GM19351 (cell line): ENCODE measurements around the gene CCND3.
"Not testable (repeated sequence)": the region's sequence is repeated elsewhere in the genome, so short reads cannot be mapped to it uniquely, and the experiment has no call there.

Experiments
- ATAC-seq: cut with Tn5 transposase; IDR thresholded peaks from one replicate; pipeline ENCODE4 v1.9.1; 2021; ENCODE audit warnings: mild to moderate bottlenecking, moderate library complexity; ENCODE audit not compliant: unreplicated experiment

CCND3 gene

GRCh38 chr6:41954668-41955067 lies 13.1 kb upstream of the CCND3 start:
- no peak for ATAC-seq

DNA sequence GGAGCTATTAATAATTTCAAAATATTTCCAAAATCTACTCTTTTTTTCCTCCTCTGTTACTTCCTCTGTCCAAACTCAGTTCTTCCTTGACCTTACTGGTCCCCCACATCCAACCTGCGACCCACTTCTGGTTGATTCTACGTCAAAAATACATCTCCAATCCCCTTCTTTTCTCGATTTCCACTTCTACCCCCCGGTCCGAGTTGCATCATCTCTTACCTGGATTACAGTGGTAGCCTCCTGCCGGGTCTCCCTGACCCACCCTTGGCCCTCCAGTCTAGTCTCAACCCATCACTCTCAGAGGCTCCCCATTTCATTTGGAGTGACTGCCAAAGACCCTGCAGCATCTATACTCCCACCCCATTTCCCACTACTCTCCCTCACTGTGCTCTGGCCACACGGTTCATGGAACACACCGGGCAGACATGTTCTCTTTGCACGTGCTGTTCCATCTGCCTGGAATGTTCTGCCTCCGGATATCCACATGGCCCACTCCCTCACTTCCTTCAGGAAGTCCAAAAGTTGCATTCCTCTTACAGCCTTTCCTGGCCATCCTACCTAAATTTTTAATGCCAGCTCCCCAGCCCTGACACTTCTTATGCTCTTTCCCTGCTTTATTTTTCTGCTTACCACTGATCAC lies 6.1 kb upstream of the CCND3 start:
- no peak for ATAC-seq

- no peak for ATAC-seq
Measured at GRCh38 chr6:41943456-41943855, 1.8 kb upstream of the CCND3 start.

DNA sequence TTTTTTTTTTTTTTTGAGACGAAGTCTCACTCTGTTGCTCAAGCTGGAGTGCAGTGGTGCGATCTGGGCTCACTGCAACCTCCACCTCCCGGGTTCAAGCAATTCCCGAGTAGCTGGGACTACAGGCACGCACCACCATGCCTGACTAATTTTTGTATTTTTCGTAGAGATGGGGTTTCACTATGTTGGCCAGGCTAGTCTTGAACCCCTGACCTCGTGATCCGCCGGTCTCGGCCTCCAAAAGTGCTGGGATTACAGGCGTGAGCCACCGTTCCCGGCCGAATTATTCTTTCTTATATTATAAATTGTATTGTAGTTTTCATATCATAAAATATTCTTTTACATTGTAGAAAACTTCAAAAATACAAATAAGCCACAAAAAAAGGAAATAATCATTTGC lies 1.3 kb upstream of the CCND3 start:
- ATAC-seq = not testable (repeated sequence)

GRCh38 chr6:41942067-41942851 lies 651 bp upstream of the CCND3 start:
- peak; percentile 13 for ATAC-seq

- no peak for ATAC-seq
Measured at GRCh38 chr6:41940759-41941279, 789 bp downstream of the CCND3 start.

DNA sequence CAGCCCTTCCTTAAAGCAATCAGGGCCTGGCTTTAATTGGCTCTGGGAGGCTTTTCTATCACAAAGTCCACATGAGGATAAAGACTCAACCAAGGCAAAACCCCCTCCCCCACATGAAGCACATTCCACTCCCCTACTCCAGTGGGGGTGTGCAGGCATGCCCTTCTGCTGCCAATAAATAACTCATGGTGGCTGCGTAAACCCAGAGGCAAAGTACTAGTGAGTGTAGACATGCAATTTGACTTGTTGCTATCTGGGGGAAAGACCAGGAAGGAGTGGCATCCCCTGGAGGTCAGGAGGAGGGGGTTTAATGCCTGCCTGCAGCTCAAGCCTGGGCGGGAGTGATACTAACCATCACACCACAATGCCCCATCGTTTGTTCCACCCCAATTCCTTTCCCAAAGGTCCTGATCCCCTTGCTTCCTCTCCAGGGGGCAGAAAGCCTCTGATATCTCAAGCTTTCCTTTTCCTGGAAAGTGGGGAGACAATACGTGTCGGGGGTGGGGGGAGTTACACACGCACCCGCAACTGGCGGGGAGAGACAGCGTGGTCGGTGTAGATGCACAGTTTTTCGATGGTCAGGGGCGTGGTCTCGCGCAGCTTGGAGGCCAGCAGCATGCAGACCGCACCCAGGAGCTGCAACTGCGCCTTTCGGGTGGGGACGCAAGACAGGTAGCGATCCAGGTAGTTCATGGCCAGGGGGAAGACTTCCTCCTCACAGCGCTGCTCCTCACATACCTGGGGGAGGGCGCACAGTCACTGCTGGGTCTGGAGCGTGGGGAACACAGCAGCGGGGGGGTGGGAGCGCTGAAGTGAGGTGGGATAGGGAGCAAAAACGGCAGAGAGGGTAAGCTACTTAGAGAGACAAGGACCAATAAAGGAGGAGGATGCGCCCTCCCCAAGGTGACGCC lies 1.5 kb downstream of the CCND3 start:
- no peak for ATAC-seq

DNA sequence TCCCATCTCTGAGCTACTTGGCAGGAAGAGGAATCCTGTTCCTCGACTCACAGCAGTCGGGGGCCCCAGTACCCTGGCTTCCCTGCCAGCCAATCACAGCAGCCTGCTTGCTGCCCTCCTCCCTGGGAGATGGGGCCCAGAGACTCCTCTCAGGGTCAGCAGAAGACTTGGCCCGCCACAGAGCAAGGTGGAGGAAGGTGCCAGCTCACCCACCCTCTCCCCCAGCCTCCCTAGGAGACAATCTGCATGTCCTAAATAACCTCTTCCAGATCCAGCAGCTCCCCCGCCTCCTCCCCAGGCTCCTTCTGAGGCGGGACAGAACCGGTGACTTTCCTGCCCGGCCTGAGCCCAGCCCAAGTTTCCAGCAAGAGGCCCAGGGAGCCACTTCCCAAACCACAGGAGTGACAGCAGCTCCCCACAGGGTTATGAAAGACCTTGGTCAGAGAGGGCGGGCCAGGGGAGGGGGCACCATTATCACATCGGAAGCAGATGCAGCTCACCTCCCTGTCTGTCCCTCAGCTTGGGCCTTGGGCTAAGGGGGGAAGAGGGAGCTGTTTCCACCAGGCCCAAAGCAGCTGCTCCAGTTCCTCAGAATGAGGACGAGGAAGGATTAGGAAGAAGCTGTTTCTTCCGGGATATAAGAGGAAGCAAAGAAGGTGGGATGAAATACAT lies 2.3 kb downstream of the CCND3 start:
- ATAC-seq = no peak

DNA sequence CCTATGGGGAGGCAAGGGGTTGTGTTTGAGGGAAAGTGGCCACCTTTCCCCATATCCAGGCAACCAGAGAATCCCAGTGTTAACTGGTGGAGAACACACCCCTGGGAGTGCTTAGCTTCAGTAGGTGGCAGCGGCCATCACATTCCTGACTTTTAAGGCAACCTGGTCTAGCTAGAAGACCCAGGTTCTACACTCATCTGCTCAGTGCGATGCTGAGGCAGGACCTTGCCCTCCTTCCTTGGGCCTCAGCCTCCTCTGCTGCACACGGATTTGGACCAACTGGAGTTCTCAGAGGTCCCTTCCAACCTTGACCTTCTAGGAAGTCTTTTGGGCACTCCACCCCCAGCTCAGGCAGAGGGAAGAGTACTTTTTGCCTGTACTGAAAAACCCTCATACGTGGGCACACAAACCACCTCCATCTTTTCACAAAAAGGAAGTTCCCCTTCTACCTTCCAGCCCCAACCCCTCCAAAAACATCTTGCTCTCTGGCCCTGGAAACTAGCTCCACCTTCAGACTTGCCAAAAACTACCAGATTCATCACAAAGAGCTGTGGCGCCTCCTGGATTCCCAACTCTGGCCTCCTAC lies 2.9 kb downstream of the CCND3 start:
- no peak for ATAC-seq

DNA sequence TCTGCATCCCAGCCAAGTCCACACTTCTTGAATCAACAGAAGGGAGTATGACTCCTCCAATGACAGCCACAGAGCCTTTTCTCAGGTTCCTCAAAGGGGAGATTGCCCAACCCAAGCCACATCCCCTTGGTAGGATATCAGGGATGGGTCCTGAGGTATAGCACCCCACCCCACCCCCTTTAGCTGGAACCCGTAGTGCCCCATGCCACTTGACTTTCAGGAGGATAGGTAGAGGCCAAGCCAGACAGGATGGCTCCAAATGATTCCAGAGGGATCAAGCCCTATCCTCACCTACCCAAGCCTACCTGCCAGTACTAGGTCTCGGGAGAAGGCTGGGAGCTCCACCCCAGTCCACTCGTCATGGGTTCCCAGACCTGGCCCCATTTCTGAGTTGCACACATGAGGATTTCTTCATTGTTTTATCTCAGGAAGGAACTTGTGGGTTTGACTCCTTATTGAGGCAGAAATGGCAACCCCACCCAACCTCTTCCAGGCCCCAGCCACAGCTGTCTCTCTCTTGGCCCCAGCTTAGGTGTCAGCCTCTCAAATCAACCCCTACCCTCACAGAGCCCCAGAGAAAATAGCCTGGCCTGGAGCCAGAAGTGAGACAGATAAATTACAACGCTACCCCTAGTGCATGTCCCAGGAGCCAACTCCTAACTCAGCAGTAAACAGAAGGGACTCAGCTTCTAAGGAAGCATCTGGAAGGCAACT lies 3.6 kb downstream of the CCND3 start:
- no peak for ATAC-seq

DNA sequence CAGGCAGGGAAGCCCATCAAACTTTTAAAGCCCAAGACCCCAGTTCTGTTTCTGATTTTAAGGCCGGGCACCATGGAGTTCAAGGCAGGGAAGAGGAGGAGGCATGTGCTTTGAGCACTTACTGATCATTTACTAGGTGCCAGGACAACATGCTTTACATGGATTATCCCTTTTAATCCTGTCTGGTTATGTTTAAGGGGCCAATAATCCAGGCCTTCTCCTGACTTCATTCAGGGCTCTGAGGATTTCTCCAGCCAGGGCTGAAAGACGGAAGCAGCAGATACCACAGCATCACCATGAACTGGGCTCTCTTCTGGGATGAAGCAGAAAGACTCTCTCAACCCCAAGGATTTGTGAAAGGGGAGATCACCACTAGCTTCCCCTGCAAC lies 4.1 kb downstream of the CCND3 start:
- ATAC-seq = no peak

- peak; percentile 68 for ATAC-seq
Measured at GRCh38 chr6:41936073-41936837, 5.4 kb downstream of the CCND3 start.

DNA sequence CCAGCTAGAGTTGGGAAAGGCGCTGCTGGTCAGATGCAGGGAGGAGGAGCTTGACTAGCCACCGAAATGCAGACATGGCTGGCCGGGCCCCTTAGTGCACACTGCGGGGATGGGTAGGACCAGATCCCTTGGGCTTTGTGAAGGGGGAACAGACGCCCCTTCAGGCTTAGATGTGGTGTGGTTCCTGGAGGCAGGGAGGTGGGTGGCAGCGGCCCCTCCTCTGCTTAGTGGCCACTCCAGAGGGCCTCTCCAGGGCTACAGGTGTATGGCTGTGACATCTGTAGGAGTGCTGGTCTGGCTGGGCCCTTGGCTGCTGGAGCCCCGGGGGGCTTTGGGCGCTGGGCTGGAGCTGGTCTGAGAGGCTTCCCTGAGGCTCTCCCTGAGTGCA lies 5.9 kb downstream of the CCND3 start:
- ATAC-seq = no peak

- ATAC-seq = no peak
Measured at GRCh38 chr6:41935193-41935574, 6.4 kb downstream of the CCND3 start.

DNA sequence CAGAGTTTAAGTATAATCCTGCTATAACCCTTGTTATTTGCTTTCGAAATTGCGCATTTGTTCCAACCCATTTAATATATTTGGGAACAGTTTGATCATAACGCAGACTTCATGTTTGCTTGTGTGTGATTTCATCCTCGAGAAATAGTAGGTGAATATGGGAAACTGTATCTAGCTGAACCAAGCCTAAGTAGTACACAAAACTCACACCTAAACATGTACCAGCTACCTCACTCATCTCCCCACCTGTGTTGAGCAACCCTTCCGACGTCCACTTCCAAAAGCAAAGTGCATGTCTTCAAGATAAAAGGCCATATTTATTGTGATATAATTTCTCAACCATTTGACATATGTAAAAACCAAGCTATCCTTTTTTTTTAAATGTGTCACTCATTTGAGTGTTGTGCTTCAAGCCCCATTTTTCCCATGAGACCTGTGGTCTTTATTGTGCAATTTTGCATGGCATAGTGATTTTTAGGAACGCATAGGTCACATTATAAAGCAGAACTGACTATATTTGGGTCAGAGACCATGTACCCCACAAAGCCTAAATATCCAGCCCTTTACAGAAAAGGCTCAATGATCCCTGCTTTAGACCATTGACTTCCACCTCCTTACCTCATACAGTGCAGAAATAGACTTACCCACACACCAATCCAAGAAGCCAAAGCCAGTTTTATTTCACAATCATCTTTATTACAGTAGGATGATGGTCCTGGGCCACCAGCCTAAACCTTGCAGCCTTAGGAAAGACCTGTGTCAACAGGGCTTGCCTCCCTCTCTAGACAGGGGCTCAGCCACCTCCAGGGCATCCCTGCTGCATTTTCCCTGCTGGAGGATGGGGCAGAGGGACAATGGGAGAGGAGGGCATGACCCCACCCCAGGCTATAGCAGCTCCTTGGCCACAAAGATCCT lies 7.1 kb downstream of the CCND3 start:
- ATAC-seq = no peak

GRCh38 chr6:41932378-41932777 lies 9.2 kb downstream of the CCND3 start:
- ATAC-seq = no peak

DNA sequence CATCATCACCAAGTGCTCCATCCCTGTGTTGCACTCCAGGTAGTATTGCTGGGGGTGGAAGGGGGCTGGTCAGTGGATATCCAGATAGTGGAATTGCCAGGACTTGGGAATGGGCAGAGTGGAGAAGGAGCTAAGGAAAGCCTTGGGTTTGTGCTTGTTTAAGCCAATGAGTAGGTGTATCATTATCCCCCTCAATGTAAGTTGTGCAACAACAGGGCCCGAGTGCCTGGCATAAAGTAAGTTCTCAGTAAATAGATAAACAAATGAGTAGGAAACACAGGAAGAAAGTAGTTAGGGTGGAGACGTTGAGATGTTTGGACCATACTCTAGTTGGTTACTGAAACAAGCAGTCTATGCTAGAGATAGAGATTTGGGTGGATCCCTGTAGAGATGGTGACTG lies 9.8 kb downstream of the CCND3 start:
- ATAC-seq = no peak

- no peak for ATAC-seq
Measured at GRCh38 chr6:41929924-41930323, 11.7 kb downstream of the CCND3 start.
